ENCODE measurements around the gene FITM1. TPM values are rescaled to one million over a fixed set of nuclear protein-coding genes. Genes with fewer than 3 reads are reported as not detected.

FITM1 gene
- total RNA-seq, 1 donor from 2014 or later: 0.42 TPM

GRCh38 chr14:24172261-24172860 is 41.9 kb downstream of the FITM1 start:
- no peak for TF ChIP-seq CTCF (conservative IDR thresholded peaks at IDR 0.05)
- Mint-ChIP-seq H3K4me1 (peaks cover 25% of the 10 kb centered on the region), H3K9me3 (no peaks in the 10 kb centered on the region), H3K27ac (ENCODE audit: unreplicated experiment) (peak overlapping the region; percentile 89), H3K36me3 (ENCODE audit: low read depth) (peaks cover 7% of the 10 kb centered on the region), H3K4me3 (peak overlapping the region; percentile 92), H3K27me3 (ENCODE audit: low read depth) (no peaks in the 10 kb centered on the region)
- no peak for DNase-seq (ENCODE audit: low read depth, low spot score)

DNA sequence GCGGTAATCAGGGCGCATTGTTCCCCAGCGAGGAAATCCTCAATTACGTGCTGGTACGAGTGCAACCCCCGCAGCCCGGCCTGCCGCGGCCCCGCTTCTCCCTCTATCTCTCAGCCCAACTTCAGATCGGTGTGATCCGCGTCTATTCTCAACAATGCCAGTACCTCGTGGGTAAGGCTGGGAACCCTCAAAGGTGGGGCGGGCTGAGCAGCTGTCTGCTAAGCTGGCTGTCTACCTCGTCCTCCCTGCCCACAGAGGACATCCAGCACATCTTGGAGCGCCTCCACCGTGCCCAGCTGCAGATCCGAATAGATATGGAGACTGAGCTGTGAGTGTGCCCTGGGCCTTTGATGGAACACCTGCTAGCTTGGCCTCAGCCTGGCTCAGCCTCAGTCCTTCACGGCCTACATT is 42.4 kb downstream of the FITM1 start:
- H3K36me3 Mint-ChIP-seq (ENCODE audit: low read depth): peaks cover 7% of the 10 kb centered on the region
- no peaks in the 10 kb centered on the region for H3K9me3 Mint-ChIP-seq
- H3K4me3 Mint-ChIP-seq: peak overlapping the region; percentile 92
- H3K27me3 Mint-ChIP-seq (ENCODE audit: low read depth): no peaks in the 10 kb centered on the region
- H3K27ac Mint-ChIP-seq (ENCODE audit: unreplicated experiment): peak overlapping the region; percentile 65
- peaks cover 25% of the 10 kb centered on the region for H3K4me1 Mint-ChIP-seq
- DNase-seq (ENCODE audit: low read depth, low spot score): no peak
- TF ChIP-seq CTCF (conservative IDR thresholded peaks at IDR 0.05): no peak

DNA sequence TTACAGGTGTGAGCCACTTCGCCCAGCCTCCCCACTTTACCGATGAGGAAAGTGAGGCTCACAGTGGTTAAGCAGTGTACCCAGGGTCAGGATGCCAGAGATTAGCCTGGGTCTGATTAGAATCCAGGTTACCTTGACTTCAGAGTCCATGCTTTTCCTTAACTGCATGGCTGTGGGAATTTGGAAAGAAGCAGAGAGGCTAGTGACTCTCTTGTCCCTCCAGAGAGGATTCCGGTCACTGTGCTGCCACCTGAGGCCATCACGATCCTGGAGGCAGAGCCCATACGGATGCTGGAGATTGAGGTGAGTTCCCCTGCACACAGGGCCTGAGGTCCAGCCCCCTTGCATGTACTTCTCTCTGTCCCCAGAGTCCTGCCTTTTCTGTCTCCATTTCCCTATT is 46.1 kb downstream of the FITM1 start:
- Mint-ChIP-seq H3K27me3 (ENCODE audit: low read depth) (peaks cover 2% of the 10 kb centered on the region), H3K27ac (ENCODE audit: unreplicated experiment) (no peak overlapping the region), H3K4me3 (peak overlapping the region; percentile 59), H3K36me3 (ENCODE audit: low read depth) (peaks cover 7% of the 10 kb centered on the region), H3K4me1 (peaks cover 24% of the 10 kb centered on the region), H3K9me3 (no peaks in the 10 kb centered on the region)
- no peak for TF ChIP-seq CTCF (conservative IDR thresholded peaks at IDR 0.05)
- no peak for DNase-seq (ENCODE audit: low read depth, low spot score)

DNA sequence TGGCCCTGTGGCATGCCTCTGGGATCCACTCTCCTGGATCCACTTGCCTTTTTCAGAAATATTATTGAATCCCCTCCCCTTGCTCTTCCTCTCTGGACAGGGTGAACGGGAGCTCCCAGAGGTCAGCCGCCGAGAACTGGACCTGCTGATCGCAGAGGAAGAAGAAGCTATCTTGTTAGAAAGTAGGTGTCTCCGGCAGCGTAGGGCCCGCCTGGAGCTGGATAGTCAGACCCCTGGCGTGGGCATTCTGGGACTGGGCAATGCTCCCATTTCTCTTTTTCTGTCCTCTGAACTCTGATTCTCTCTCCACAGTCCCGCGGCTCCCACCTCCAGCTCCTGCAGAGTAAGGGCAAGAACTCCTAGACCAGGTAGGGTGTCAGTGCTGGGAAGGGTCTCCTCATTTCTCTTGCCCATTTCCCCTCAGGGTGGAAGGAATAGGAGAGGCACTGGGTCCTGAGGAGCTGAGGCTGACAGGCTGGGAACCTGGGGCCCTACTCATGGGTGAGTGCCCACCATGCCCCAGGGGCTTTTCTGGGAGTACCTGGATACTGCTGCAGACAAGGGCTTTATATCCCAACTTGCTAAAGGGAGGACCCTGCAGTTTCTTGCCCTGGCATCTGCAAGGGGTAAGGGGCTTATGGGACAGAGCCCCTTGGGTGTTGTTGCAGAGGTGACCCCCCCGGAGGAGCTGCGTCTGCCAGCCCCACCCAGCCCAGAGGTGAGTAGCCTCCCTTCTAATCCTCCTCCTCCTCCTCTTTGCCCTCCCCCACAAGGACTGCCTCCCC is 46.8 kb downstream of the FITM1 start:
- H3K36me3 Mint-ChIP-seq (ENCODE audit: low read depth): peaks cover 7% of the 10 kb centered on the region
- TF ChIP-seq CTCF (conservative IDR thresholded peaks at IDR 0.05): no peak
- H3K27ac Mint-ChIP-seq (ENCODE audit: unreplicated experiment): no peak overlapping the region
- peaks cover 22% of the 10 kb centered on the region for H3K4me1 Mint-ChIP-seq
- peaks cover 2% of the 10 kb centered on the region for H3K27me3 Mint-ChIP-seq (ENCODE audit: low read depth)
- peak overlapping the region; percentile 59 for H3K4me3 Mint-ChIP-seq
- no peaks in the 10 kb centered on the region for H3K9me3 Mint-ChIP-seq
- no peak for DNase-seq (ENCODE audit: low read depth, low spot score)

GRCh38 chr14:24177891-24178290 is 47.4 kb downstream of the FITM1 start:
- Mint-ChIP-seq H3K27me3 (ENCODE audit: low read depth) (peaks cover 2% of the 10 kb centered on the region), H3K9me3 (no peaks in the 10 kb centered on the region), H3K4me1 (peaks cover 18% of the 10 kb centered on the region), H3K36me3 (ENCODE audit: low read depth) (peaks cover 10% of the 10 kb centered on the region), H3K27ac (ENCODE audit: unreplicated experiment) (no peak overlapping the region), H3K4me3 (no peak overlapping the region)
- TF ChIP-seq CTCF (conservative IDR thresholded peaks at IDR 0.05): no peak
- DNase-seq (ENCODE audit: low read depth, low spot score): no peak

All from neural crest cell (in vitro differentiated cells).